ENCODE measurements around the gene ROS1.

- TF ChIP-seq POLR2A (IDR thresholded peaks at IDR 0.05; ENCODE audit: low read depth, low read length), result no peak
- no peak for TF ChIP-seq TAF1 (IDR thresholded peaks at IDR 0.05; ENCODE audit: borderline replicate concordance, low read depth, low read length)
- no peak for TF ChIP-seq POLR2AphosphoS5 (IDR thresholded peaks at IDR 0.05; ENCODE audit: low read depth, low read length)
Observed at GRCh38 chr6:117473401-117473800, 47.7 kb upstream of the ROS1 start.

Measured in GM12892 (cell line).